Measurements from ENCODE around the gene ERI3.

DNA sequence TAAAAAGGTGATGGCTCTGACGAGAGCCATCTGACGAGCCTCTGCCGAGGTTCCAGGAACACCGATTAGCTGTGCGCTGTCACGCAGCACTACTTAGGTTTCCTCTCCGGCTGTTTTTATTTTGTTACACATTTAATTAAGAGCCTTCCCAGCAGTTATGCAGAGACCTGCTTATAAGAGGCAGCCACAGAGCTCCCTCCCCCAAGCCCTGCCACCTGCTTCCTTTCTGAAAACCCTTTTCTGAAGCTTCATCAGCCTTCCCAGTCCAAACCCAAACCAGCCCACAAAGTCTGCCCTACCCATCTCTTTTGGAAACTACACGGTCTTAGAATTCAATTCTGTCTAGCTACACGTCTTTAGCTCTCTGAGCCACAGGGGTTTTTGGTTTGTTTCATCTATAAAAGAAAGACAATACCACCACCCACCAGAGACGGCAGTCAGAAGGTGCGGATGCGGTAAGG lies 49.1 kb downstream of the ERI3 start:
- TF ChIP-seq, protein P1, sequence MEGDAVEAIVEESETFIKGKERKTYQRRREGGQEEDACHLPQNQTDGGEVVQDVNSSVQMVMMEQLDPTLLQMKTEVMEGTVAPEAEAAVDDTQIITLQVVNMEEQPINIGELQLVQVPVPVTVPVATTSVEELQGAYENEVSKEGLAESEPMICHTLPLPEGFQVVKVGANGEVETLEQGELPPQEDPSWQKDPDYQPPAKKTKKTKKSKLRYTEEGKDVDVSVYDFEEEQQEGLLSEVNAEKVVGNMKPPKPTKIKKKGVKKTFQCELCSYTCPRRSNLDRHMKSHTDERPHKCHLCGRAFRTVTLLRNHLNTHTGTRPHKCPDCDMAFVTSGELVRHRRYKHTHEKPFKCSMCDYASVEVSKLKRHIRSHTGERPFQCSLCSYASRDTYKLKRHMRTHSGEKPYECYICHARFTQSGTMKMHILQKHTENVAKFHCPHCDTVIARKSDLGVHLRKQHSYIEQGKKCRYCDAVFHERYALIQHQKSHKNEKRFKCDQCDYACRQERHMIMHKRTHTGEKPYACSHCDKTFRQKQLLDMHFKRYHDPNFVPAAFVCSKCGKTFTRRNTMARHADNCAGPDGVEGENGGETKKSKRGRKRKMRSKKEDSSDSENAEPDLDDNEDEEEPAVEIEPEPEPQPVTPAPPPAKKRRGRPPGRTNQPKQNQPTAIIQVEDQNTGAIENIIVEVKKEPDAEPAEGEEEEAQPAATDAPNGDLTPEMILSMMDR (IDR thresholded peaks at IDR 0.05), result no peak
- TF ChIP-seq SMC3 (IDR thresholded peaks at IDR 0.05) (no peak), JUN (IDR thresholded peaks at IDR 0.05) (no peak), POLR2A (IDR thresholded peaks at IDR 0.05; ENCODE audit: low read length) (no peak), CEBPB (IDR thresholded peaks at IDR 0.05) (no peak), MAZ (IDR thresholded peaks at IDR 0.05; ENCODE audit: borderline replicate concordance, low read depth, low read length) (no peak), ZFP36 (IDR thresholded peaks at IDR 0.05; ENCODE audit: borderline replicate concordance, partially characterized antibody) (no peak), EP300 (IDR thresholded peaks at IDR 0.05) (no peak)
- TF ChIP-seq, protein P2, sequence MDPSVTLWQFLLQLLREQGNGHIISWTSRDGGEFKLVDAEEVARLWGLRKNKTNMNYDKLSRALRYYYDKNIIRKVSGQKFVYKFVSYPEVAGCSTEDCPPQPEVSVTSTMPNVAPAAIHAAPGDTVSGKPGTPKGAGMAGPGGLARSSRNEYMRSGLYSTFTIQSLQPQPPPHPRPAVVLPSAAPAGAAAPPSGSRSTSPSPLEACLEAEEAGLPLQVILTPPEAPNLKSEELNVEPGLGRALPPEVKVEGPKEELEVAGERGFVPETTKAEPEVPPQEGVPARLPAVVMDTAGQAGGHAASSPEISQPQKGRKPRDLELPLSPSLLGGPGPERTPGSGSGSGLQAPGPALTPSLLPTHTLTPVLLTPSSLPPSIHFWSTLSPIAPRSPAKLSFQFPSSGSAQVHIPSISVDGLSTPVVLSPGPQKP (IDR thresholded peaks at IDR 0.05; ENCODE audit: low read depth, low read length), result no peak
- TF ChIP-seq, protein P3, sequence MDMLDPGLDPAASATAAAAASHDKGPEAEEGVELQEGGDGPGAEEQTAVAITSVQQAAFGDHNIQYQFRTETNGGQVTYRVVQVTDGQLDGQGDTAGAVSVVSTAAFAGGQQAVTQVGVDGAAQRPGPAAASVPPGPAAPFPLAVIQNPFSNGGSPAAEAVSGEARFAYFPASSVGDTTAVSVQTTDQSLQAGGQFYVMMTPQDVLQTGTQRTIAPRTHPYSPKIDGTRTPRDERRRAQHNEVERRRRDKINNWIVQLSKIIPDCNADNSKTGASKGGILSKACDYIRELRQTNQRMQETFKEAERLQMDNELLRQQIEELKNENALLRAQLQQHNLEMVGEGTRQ (IDR thresholded peaks at IDR 0.05), result no peak
